ENCODE data around the gene CCDC182. TPM values are rescaled to one million over a fixed set of nuclear protein-coding genes. Genes with fewer than 3 reads are reported as not detected.
A peak's percentile ranks its signal among the peaks of the same experiment; 100 is the strongest.

CCDC182 gene
- total RNA-seq, 1 experiment from 2014 or later: not detected

DNA sequence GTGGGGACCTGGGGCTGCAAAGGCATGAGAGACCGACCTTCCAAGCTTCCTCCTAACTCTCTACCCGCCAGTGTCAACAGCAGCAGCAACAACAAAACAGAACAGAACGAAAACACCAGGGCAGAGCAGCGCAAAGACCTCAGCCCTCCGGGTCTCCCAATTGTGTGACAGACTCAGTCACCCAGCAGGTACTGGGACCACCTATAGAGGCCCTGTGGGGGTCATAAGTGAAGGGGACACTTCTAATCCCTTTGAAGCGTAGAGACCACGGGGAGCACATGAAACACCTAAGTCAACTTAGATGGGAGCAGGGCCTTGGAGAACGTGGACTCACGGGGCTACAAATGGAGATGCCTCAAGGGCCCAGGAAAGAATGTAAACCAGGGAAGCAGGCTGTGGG is 12.6 kb upstream of the CCDC182 start:
- Mint-ChIP-seq H3K36me3 (ENCODE audit: insufficient read depth, unreplicated experiment) (no peaks in the 10 kb centered on the region), H3K9me3 (ENCODE audit: unreplicated experiment) (no peaks in the 10 kb centered on the region), H3K4me1 (ENCODE audit: low read depth, unreplicated experiment) (peaks cover 10% of the 10 kb centered on the region), H3K27ac (ENCODE audit: unreplicated experiment) (no peak overlapping the region), H3K27me3 (ENCODE audit: insufficient read depth, unreplicated experiment) (no peaks in the 10 kb centered on the region), H3K4me3 (ENCODE audit: unreplicated experiment) (no peak overlapping the region)
- no peaks in the 10 kb centered on the region for H3K27me3 ChIP-seq (replicated peaks; ENCODE audit: control insufficient read depth, insufficient read depth, low read length)
- no peaks in the 10 kb centered on the region for H3K36me3 ChIP-seq (ENCODE audit: control insufficient read depth, insufficient read depth, low read length)
- H3K9me3 ChIP-seq: no peaks in the 10 kb centered on the region
- TF ChIP-seq, protein P1, sequence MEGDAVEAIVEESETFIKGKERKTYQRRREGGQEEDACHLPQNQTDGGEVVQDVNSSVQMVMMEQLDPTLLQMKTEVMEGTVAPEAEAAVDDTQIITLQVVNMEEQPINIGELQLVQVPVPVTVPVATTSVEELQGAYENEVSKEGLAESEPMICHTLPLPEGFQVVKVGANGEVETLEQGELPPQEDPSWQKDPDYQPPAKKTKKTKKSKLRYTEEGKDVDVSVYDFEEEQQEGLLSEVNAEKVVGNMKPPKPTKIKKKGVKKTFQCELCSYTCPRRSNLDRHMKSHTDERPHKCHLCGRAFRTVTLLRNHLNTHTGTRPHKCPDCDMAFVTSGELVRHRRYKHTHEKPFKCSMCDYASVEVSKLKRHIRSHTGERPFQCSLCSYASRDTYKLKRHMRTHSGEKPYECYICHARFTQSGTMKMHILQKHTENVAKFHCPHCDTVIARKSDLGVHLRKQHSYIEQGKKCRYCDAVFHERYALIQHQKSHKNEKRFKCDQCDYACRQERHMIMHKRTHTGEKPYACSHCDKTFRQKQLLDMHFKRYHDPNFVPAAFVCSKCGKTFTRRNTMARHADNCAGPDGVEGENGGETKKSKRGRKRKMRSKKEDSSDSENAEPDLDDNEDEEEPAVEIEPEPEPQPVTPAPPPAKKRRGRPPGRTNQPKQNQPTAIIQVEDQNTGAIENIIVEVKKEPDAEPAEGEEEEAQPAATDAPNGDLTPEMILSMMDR (IDR thresholded peaks at IDR 0.05; ENCODE audit: insufficient read depth in 1 of 2, low read depth in 1 of 2, low read length in 1 of 2, severe bottlenecking in 1 of 2, unreplicated experiment in 1 of 2): no peak
- intact Hi-C loops (cut with micrococcal nuclease; ENCODE audit: unreplicated experiment): no loop called here
- DNase-seq: no peak
- ChIA-PET CTCF (no interaction called here), POLR2A (no interaction called here)
- H3K4me3 ChIP-seq (ENCODE audit: low read depth, low read length): no peak overlapping the region
- no TSS peak for BruUV-seq (replicated peaks)
- H3K4me1 ChIP-seq: peaks cover 4% of the 10 kb centered on the region; the same call in 1 of the 2 replicates

DNA sequence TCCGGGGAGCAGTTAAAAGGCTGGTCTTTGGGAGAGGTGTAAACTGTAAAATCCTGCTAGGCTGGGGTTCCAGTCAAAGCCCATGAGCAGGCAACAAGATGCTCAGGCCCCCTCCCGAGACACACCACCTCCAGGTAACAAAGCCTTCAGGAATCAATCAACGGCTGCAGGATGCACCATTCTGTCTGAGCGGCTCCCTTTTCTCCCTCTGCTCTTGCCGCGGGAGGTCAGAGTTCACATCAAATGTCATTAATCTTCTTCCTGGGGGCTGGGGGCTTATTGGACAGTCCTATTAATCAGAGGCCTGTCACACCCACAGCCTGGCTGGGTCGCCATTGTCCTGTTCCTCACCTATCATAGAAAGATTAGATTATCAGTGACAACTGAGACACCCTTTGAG is 11.9 kb upstream of the CCDC182 start:
- peak; percentile 32 to 57 for DNase-seq
- H3K4me3 Mint-ChIP-seq (ENCODE audit: unreplicated experiment): no peak overlapping the region
- BruUV-seq (replicated peaks): no TSS peak
- ChIA-PET CTCF (interaction anchor here (1.0 kb wide), 1 partner anchor 9 kb away, joined by 4 read pairs; no protein-coding TSS in a partner anchor), POLR2A (no interaction called here)
- peaks cover 4% of the 10 kb centered on the region for H3K4me1 Mint-ChIP-seq (ENCODE audit: low read depth, unreplicated experiment)
- no peaks in the 10 kb centered on the region for H3K36me3 Mint-ChIP-seq (ENCODE audit: insufficient read depth, unreplicated experiment)
- no peak overlapping the region for H3K4me3 ChIP-seq (ENCODE audit: low read depth, low read length)
- H3K36me3 ChIP-seq (ENCODE audit: control insufficient read depth, insufficient read depth, low read length): no peaks in the 10 kb centered on the region
- no peaks in the 10 kb centered on the region for H3K27me3 ChIP-seq (replicated peaks; ENCODE audit: control insufficient read depth, insufficient read depth, low read length)
- peaks cover 4% of the 10 kb centered on the region; the same call in 1 of the 2 replicates for H3K4me1 ChIP-seq
- no peaks in the 10 kb centered on the region for H3K9me3 Mint-ChIP-seq (ENCODE audit: unreplicated experiment)
- no peak overlapping the region for H3K27ac Mint-ChIP-seq (ENCODE audit: unreplicated experiment)
- no peaks in the 10 kb centered on the region for H3K27me3 Mint-ChIP-seq (ENCODE audit: insufficient read depth, unreplicated experiment)
- H3K9me3 ChIP-seq: no peaks in the 10 kb centered on the region
- TF ChIP-seq, protein P1 (IDR thresholded peaks at IDR 0.05; ENCODE audit: insufficient read depth in 1 of 2, low read depth in 1 of 2, low read length in 1 of 2, severe bottlenecking in 1 of 2, unreplicated experiment in 1 of 2): no peak
- intact Hi-C loops (cut with micrococcal nuclease; ENCODE audit: unreplicated experiment): no loop called here

DNA sequence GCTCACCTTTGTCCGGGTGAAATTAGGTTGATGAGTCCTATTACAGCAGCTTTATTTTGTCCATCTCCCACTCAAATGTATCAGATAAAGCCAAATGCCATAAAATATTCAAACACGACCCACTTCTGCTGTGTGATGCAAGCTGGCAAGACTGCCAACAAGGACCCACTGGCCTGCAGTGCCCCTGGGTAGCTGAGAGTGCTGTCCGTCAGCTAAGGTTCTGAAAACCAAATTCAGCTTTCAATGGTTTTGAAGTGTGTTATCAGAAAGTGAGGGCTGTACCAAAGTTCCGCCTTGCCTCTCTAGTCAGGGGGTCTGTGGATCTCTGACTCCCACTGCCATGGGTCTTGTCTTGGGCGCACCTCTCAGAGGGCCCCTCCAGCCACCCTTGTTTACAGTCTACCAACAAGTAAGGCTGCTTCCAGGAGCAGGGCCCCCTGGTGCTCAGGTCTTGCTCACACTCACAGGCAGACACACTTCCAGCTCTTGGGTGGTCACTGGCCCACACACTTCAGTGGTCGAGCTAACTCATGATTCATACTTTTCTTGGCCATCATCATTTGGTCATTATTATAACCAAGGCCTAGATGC is 10.5 kb upstream of the CCDC182 start:
- H3K27ac Mint-ChIP-seq (ENCODE audit: unreplicated experiment): no peak overlapping the region
- no peaks in the 10 kb centered on the region for H3K9me3 ChIP-seq
- H3K27me3 ChIP-seq (replicated peaks; ENCODE audit: control insufficient read depth, insufficient read depth, low read length): no peaks in the 10 kb centered on the region
- no peak overlapping the region for H3K4me3 Mint-ChIP-seq (ENCODE audit: unreplicated experiment)
- H3K27me3 Mint-ChIP-seq (ENCODE audit: insufficient read depth, unreplicated experiment): no peaks in the 10 kb centered on the region
- H3K36me3 Mint-ChIP-seq (ENCODE audit: insufficient read depth, unreplicated experiment): no peaks in the 10 kb centered on the region
- peaks cover 4% of the 10 kb centered on the region; the same call in 1 of the 2 replicates for H3K4me1 ChIP-seq
- no peaks in the 10 kb centered on the region for H3K36me3 ChIP-seq (ENCODE audit: control insufficient read depth, insufficient read depth, low read length)
- TF ChIP-seq, protein P1 (IDR thresholded peaks at IDR 0.05; ENCODE audit: insufficient read depth in 1 of 2, low read depth in 1 of 2, low read length in 1 of 2, severe bottlenecking in 1 of 2, unreplicated experiment in 1 of 2): no peak
- ChIA-PET CTCF (interaction anchor here (0.6 to 0.7 kb wide), 2 partner anchors 284 to 777 kb away, joined by 3 to 8 read pairs; partner anchors contain the start of gene SCPEP1), POLR2A (no interaction called here)
- H3K4me1 Mint-ChIP-seq (ENCODE audit: low read depth, unreplicated experiment): no peaks in the 10 kb centered on the region
- intact Hi-C loops (cut with micrococcal nuclease; ENCODE audit: unreplicated experiment): no loop called here
- DNase-seq: no peak
- no peak overlapping the region for H3K4me3 ChIP-seq (ENCODE audit: low read depth, low read length)
- no peaks in the 10 kb centered on the region for H3K9me3 Mint-ChIP-seq (ENCODE audit: unreplicated experiment)
- BruUV-seq (replicated peaks): no TSS peak

Measured in Caco-2 (cell line).